Measurements from ENCODE around the gene LARGE1. TPM values are rescaled to one million over a fixed set of nuclear protein-coding genes. Genes with fewer than 3 reads are reported as not detected.
A peak's percentile ranks its signal among the peaks of the same experiment; 100 is the strongest.

Gene LARGE1
- total RNA-seq, 1 experiment from 2014 or later = 1.3 TPM

DNA sequence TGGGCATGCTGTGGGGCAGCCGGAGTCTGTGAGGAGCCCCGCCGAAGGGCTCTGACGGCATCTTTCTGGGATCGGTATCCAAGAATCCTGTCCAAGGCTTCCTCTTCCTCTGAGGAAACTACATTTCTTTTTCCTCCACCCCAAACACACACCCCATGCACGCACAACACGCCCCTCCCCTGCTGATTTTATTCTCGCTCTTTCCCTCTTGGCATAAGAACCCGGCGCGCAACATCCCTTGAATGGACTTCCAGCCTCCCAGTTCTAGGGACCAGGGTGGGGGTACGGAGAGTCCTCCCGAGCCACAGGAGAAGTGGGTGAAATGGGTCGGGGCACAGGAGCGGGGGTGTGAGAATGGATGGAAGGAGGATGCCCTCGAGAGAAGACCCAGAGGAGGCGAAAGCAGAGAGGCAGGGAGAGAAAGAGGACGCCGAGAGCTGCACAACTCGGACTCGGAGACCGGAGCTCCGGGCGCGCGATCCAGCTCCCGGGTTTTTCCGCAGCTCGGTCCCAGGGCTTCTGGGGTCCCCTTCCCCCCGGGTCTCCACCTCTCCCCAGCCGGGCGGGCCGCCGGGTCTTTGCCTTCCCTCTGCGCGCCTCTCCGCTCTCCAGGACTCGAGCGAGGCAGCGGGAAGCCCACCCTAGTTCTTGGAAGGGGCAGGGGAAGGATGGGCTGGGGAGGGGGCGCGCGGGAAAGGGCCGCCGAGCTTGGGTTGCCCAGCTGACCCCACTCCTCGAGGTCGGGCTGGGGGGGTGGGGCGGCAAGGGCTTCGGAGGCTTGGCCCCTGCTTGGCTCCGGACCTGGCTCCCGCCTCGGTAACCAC, 1.5 kb upstream of the LARGE1 start:
- H3K9ac ChIP-seq (ENCODE audit: low read length) = no peak overlapping the region
- intact Hi-C loops (cut with micrococcal nuclease) = no loop called here
- no peak for TF ChIP-seq EZH2phosphoT487 (IDR thresholded peaks at IDR 0.05; ENCODE audit: borderline replicate concordance, low read length)
- ChIA-PET POLR2A (ENCODE audit: unreplicated experiment) (no interaction called here), CTCF (no interaction called here)
- H3K4me3 ChIP-seq (ENCODE audit: low read length) = peak overlapping the region; percentile 58
- ATAC-seq = no peak
- no TSS peak for BruUV-seq (replicated peaks)
- no peaks in the 10 kb centered on the region for H3K4me1 ChIP-seq (ENCODE audit: insufficient read depth, low read length)
- H3K27me3 ChIP-seq (ENCODE audit: low read length) = peaks cover 56% of the 10 kb centered on the region
- H3K9me3 ChIP-seq (ENCODE audit: low read length) = no peaks in the 10 kb centered on the region
- no peak overlapping the region for H3K27ac ChIP-seq (ENCODE audit: low read length)
- H3K4me2 ChIP-seq (ENCODE audit: low read length) = peak overlapping the region; percentile 78
- DNase-seq = no peak
- H4K20me1 ChIP-seq (ENCODE audit: low read length) = no peaks in the 10 kb centered on the region
- H3K79me2 ChIP-seq (ENCODE audit: low read length) = no peaks in the 10 kb centered on the region
- peak overlapping the region; percentile 81 for H2AFZ ChIP-seq (ENCODE audit: low read length)
- no peaks in the 10 kb centered on the region for H3F3A ChIP-seq (ENCODE audit: low read length, unreplicated experiment)
- H3K36me3 ChIP-seq (ENCODE audit: low read depth, low read length) = no peaks in the 10 kb centered on the region
- H3K9me2 ChIP-seq (replicated peaks; ENCODE audit: low read length) = no peaks in the 10 kb centered on the region

DNA sequence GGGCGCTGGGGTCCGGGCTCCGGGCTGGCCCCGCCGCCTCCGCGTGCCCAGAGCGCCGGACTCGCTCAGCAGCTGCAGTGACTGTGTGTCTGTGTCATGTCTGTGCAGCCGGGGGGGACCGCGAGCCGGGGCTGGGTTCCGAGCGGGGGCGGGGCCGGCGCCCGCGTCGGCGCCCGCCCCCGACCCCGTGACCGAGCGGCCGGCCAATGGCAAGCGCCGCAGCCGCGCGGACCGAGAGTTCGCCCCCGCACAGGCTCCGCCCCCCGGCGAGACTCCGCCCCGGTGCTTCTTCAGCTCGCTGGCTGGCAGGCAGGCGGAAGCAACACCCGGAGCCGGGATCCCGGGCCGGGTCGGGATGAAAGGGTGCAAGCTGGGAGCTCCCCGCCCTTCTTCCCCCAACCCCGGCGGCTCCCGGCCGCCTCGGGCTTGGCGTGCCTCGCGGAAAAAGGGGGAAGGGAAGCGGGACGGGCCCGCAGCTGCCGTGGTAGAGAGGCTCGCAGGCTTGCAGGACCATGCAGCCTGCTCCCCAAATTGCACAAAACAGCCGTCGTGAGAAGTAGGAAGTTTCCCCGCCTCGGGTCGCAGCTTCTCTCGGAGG, 750 bp upstream of the LARGE1 start:
- no TSS peak for BruUV-seq (replicated peaks)

More for the DNA sequence above, 750 bp upstream of the LARGE1 start:
- ATAC-seq (peak; percentile 91), DNase-seq (peak; percentile 77)
- H2AFZ ChIP-seq (ENCODE audit: low read length) = peak overlapping the region; percentile 81
- H3K4me3 ChIP-seq (ENCODE audit: low read length) = peak overlapping the region; percentile 58
- intact Hi-C loops (cut with micrococcal nuclease) = no loop called here
- no peaks in the 10 kb centered on the region for H3K36me3 ChIP-seq (ENCODE audit: low read depth, low read length)
- no peaks in the 10 kb centered on the region for H3F3A ChIP-seq (ENCODE audit: low read length, unreplicated experiment)
- POLR2A ChIA-PET (ENCODE audit: unreplicated experiment) = no interaction called here
- no peaks in the 10 kb centered on the region for H4K20me1 ChIP-seq (ENCODE audit: low read length)
- H3K9me2 ChIP-seq (replicated peaks; ENCODE audit: low read length) = no peaks in the 10 kb centered on the region
- no peaks in the 10 kb centered on the region for H3K4me1 ChIP-seq (ENCODE audit: insufficient read depth, low read length)
- H3K27me3 ChIP-seq (ENCODE audit: low read length) = peaks cover 56% of the 10 kb centered on the region
- no peak overlapping the region for H3K27ac ChIP-seq (ENCODE audit: low read length)
- peak overlapping the region; percentile 78 for H3K4me2 ChIP-seq (ENCODE audit: low read length)
- CTCF ChIA-PET = no interaction called here
- H3K9me3 ChIP-seq (ENCODE audit: low read length) = no peaks in the 10 kb centered on the region
- no peak overlapping the region for H3K9ac ChIP-seq (ENCODE audit: low read length)
- H3K79me2 ChIP-seq (ENCODE audit: low read length) = no peaks in the 10 kb centered on the region
- TF ChIP-seq CTCF (conservative IDR thresholded peaks at IDR 0.05; ENCODE audit: low read depth, low read length) = no peak
- no peak for TF ChIP-seq EZH2phosphoT487 (IDR thresholded peaks at IDR 0.05; ENCODE audit: borderline replicate concordance, low read length)
- TF ChIP-seq EZH2 (IDR thresholded peaks at IDR 0.05; ENCODE audit: low read length, unreplicated experiment) = no peak
